Eye (tissue), 1 donor: ENCODE results near the gene MRPL39.

Source experiments
- DNase-seq: peaks from one replicate; pipeline ENCODE4 v3.0.0-alpha.2; 2015

The MRPL39 gene

GRCh38 chr21:25608044-25608737 is 910 bp upstream of the MRPL39 start:
- DNase-seq = peak; percentile 94

DNA sequence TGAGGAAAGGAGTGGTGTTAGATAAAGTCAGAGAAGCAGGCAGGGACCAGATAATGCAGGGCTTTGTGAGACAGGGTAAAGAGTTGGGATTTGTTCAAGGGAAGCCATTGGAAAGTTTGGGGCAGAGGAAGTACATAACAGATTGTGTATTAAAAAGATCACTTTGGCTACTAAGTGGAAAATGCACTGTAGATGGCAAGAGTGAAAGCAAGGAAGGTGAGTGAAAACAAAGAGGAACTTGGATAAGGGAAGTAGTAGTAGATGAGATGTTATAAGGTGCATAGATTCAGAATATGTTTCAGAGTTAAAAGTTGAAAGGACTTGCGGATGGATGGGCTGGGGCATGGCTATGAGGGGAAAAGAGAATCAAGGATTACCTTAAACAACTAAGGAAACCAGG is 17.4 kb downstream of the MRPL39 start:
- DNase-seq = no peak

DNA sequence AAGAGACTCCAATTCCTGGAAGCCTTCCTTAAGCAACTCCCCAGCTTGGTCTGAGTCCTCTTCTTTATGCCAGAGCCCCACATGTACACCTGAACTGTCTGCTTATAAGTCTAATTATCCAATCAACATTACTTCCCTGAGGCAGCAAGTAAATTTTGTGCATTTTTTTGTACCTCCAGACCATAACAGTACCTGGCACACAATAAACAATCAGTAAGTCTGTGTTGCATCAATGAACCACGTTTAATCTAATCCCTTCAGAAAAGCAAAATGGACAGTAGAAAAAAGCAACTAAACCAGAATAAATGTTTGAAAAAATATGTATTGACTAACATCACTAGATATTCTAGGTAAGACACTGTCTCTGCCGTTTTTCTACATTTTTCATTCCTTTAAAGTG is 20.5 kb downstream of the MRPL39 start:
- no peak for DNase-seq

DNA sequence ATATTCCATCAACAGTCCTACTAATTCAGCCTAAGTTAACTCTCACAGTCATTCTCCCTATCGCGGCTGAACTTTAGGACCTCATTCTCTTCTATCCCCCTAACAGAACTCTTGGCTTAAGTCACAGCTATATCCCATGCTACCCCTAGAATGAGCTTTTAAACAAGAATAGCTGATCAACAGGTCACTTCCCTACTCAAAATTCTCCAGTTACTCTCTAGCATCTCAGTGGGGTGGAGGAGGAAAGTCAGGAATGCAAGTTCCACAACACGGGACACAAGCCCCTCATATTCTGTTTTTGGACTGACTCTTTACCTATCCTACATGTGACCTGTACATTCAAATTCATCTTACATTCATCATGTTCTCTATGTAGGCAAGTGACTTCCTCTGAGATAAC is 21.0 kb downstream of the MRPL39 start:
- DNase-seq = no peak

- no peak for DNase-seq
Observed at GRCh38 chr21:25584833-25585676, 22.2 kb downstream of the MRPL39 start.

- DNase-seq = no peak
Observed at GRCh38 chr21:25583370-25584130, 23.7 kb downstream of the MRPL39 start.

DNA sequence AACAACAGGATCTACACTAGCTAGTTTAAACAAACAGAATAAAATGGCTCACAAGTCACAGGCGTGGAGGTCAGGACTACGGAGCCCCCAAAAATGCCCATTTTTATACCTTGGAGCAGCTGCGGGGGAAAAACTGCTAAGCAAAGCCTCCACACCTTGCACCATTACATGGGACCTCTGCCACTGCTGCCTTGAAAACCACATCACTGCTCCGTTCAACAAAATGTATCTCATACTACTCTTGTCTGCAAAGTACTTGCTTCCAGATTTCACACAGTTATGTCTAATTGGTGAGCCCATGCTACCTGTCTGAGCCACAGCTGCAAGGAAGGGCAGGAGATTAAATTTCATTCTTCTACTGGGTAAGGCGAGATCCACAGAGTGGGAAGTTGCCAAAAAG is 24.4 kb downstream of the MRPL39 start:
- DNase-seq = no peak

DNA sequence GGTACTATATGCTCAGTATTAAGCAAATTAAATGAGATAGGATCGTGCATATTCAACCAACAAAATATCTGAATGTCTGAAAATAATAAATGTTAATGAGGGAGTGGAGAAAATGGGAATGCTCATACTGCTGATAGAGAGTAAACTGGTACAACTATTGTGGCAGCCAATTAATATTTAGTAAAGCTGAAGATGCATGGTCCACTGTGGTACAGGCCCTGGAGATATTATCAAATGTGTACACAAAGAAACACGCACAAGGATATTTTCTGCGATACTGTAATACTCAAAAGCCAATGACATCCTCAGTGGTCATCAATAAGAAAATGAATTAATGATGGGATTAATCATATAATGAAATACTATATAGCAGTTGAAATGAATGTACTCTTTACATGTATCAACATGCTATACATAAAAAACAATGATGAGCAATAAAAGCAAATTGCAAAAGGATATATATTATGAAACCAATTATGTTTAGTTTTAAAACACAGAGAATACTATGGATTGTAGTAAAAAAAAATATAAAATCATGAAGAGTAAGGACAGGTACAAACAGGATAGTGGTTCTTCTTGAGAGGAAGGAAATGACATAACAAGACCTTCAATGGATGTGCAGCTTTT is 25.0 kb downstream of the MRPL39 start:
- no peak for DNase-seq

DNA sequence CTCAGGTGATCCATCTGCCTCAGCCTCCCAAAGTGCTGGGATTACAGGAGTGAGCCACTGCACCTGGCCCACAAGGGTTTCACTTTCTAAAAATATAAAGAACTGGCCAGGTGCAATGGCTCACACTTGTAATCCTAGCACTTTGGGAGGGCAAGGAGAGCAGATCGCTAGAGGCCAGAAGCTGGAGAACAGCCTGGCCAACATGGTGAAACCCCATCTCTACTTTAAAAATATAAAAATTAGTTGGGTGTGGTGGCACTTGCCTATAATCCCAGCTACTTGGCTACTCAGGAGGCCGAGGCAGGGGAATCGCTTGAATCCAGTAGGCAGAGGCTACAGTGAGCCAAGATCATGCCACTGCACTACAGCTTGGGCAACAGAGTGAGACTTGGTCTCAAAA is 25.7 kb downstream of the MRPL39 start:
- no peak for DNase-seq

- DNase-seq = no peak
Observed at GRCh38 chr21:25580912-25581260, 26.4 kb downstream of the MRPL39 start.

- DNase-seq = no peak
Observed at GRCh38 chr21:25579226-25580013, 27.9 kb downstream of the MRPL39 start.

- DNase-seq = no peak
Observed at GRCh38 chr21:25578056-25578961, 29.0 kb downstream of the MRPL39 start.

DNA sequence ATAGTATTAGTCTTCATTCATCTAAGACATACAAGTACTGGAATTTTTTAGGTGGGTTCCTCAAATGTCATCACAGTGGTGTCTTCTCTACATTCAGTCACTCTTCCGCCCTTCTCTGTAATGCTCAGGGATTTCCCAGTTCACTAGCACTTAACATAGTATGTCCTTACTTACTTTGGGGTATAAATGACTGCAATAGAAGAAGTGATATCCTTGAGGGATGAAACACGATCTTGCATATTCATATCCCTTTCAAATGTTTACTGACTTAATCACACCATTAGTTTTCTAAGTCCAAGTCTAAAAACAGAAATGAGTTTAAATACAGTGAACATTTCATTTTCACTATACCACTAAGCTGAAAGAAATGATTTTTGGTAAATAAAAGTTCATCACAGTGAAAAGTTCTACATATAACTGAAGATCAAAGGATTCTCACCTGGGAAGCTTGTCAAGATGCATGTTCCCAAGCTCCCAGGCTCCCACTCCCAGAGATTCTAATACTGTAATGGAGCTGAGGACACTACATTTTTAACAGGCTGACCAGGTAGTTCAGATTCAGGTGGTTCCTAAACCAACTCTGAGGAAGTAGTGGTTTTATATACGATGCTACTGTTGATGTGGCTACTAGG is 29.7 kb downstream of the MRPL39 start:
- no peak for DNase-seq

GRCh38 chr21:25573409-25574206 is 33.7 kb downstream of the MRPL39 start:
- DNase-seq = peak; percentile 47

DNA sequence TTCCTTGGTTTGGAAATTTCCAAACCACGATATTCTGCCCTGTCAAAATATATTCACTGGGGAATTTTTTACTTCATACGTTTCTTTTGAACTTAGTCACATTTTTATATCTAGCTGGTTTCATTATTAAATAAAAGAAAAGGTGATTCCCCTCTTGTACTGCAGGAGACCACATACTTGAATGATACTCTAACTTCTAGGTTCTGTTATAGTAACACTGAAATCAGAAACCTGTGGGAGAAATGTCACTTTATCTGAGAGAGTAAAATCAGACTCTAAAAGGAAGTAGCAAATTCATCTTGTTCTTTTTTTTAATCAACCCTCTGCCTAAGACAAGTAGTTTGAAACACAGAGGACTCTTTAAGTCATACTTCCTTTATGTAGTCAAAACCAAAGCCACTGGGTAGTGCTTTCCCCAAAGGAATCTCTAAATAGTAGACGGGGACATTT is 34.4 kb downstream of the MRPL39 start:
- DNase-seq = no peak

GRCh38 chr21:25571726-25572121 is 35.6 kb downstream of the MRPL39 start:
- DNase-seq = no peak

- DNase-seq = no peak
Observed at GRCh38 chr21:25569711-25570110, 37.6 kb downstream of the MRPL39 start.

GRCh38 chr21:25569084-25569483 is 38.2 kb downstream of the MRPL39 start:
- no peak for DNase-seq

DNA sequence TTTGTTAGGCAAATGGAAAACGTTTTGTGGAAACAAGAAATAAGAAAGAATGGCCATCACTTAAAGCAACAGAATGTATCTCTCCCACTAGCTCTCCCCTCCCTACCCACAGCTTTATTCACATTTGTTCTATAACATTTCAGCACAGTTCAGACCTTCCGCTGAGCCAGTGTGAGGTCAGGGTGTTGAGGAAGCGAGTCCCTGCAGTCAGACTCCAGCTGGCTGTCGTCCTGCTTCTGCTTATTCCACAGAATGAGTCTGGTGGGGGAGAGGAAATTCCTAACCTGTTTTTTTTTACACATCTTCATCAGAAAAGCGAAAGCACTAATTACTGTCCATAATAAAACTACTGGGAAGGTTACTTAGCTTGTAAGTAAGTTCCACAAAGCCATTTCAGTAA is 39.0 kb downstream of the MRPL39 start:
- DNase-seq = peak; percentile 37

DNA sequence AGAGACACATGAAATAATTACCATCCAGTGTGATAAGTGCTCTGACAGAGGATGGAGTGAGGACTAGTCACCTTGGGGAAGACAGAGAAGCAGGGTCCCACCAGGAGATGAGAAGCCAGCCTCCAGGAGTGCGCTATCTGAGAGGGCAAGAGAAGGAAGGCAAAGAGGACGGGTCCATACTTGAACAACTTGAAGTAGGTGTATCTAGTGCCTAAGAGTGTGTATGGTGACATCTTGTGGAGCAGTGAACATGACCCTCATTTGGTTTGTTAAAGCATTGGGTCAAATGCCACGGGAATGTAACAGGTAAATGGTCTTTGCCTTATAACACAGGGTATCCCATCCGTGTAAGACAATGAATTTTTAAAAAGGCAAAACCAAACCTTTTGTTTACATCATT is 39.8 kb downstream of the MRPL39 start:
- DNase-seq = no peak
